Neural progenitor cell (in vitro differentiated cells): ENCODE measurements around the gene TADA1. TPM values are rescaled to one million over a fixed set of nuclear protein-coding genes. Genes with fewer than 3 reads are reported as not detected.

Source experiments
- DNase-seq: peaks from one replicate; pipeline ENCODE4 v3.0.0-alpha.2; 2016; ENCODE audit warnings: low spot score
- H2AFZ ChIP-seq: fragments of 200-600 bp; sonication (generic); replicated peaks from 2 replicates; pipeline ENCODE4 v1.6.1; 2016; ENCODE audit warnings: antibody characterized with exemption
- H3F3A ChIP-seq: fragments of 200-600 bp; sonication (generic); 2 replicates; pipeline ENCODE4 v1.6.1; 2016; ENCODE audit warnings: antibody characterized with exemption, low read depth
- H3K27ac ChIP-seq: fragments of 200-600 bp; sonication (generic); 2 replicates; pipeline ENCODE4 v1.5.1; 2016; ENCODE audit warnings: mild to moderate bottlenecking
- H3K27me3 ChIP-seq: fragments of 200-600 bp; sonication (generic); 2 replicates; pipeline ENCODE4 v1.6.1; 2016; ENCODE audit warnings: mild to moderate bottlenecking, moderate library complexity
- H3K36me3 ChIP-seq: fragments of 200-600 bp; sonication (generic); 2 replicates; pipeline ENCODE4 v1.5.1; 2016
- H3K4me1 ChIP-seq: fragments of 200-600 bp; sonication (generic); 2 replicates; pipeline ENCODE4 v1.6.1; 2016; ENCODE audit warnings: mixed run types
- H3K4me2 ChIP-seq: fragments of 200-600 bp; sonication (generic); 2 replicates; pipeline ENCODE4 v1.6.1; 2016
- H3K4me3 ChIP-seq: fragments of 200-600 bp; sonication (generic); 2 replicates; pipeline ENCODE4 v1.5.1; 2016
- H3K79me2 ChIP-seq: fragments of 200-600 bp; sonication (generic); 2 replicates; pipeline ENCODE4 v1.6.1; 2016; ENCODE audit warnings: low read depth
- H3K9ac ChIP-seq: fragments of 200-600 bp; sonication (generic); 2 replicates; pipeline ENCODE4 v1.6.1; 2016
- H3K9me3 ChIP-seq: fragments of 200-600 bp; sonication (generic); 2 replicates; pipeline ENCODE4 v1.5.1; 2016; ENCODE audit warnings: low read depth
- H4K20me1 ChIP-seq: fragments of 200-600 bp; sonication (generic); 2 replicates; pipeline ENCODE4 v1.6.1; 2016; ENCODE audit warnings: low read depth
- H3K27ac Mint-ChIP-seq: 3 replicates; pipeline ENCODE4 v1.8.0; 2021; ENCODE audit warnings: mixed read lengths
- H3K27me3 Mint-ChIP-seq: 2 replicates; pipeline ENCODE4 v1.8.0; 2022; ENCODE audit warnings: low read depth, mild to moderate bottlenecking, inconsistent platforms, moderate library complexity, mixed read lengths; ENCODE audit not compliant: insufficient read depth
- H3K36me3 Mint-ChIP-seq: 3 replicates; pipeline ENCODE4 v1.8.0; 2021; ENCODE audit warnings: mixed read lengths
- H3K4me1 Mint-ChIP-seq: 3 replicates; pipeline ENCODE4 v1.8.0; 2021; ENCODE audit warnings: mixed read lengths
- H3K4me3 Mint-ChIP-seq: 3 replicates; pipeline ENCODE4 v1.8.0; 2021; ENCODE audit warnings: mild to moderate bottlenecking, moderate library complexity, mixed read lengths
- H3K9me3 Mint-ChIP-seq: 3 replicates; pipeline ENCODE4 v1.8.0; 2020; ENCODE audit warnings: mixed read lengths
- EZH2 ChIP-seq: fragments of 200-600 bp; sonication (generic); IDR thresholded peaks from 2 replicates; pipeline ENCODE4 v1.6.1; 2017; ENCODE audit warnings: antibody characterized with exemption, mild to moderate bottlenecking, moderate library complexity
- EZH2phosphoT487 ChIP-seq: fragments of 200-600 bp; sonication (generic); IDR thresholded peaks from 2 replicates; pipeline ENCODE4 v1.6.1; 2017; ENCODE audit warnings: antibody characterized with exemption
- total RNA-seq: library from RNA; depleted of rRNA; stranded (reverse); fragments of >200 nt; gene quantifications from 2 replicates; pipeline ENCODE4 v1.2.3, GENCODE V29; 2015; ENCODE audit warnings: low replicate concordance
- TF ChIP-seq, protein P1 (sequence below): fragments of 200-600 bp; sonication (generic); IDR thresholded peaks from 2 replicates; pipeline ENCODE4 v1.5.1; 2017; ENCODE audit warnings: antibody characterized with exemption, mild to moderate bottlenecking

Gene TADA1
- total RNA-seq, 1 donor from 2014 or later = 54.4 TPM

DNA sequence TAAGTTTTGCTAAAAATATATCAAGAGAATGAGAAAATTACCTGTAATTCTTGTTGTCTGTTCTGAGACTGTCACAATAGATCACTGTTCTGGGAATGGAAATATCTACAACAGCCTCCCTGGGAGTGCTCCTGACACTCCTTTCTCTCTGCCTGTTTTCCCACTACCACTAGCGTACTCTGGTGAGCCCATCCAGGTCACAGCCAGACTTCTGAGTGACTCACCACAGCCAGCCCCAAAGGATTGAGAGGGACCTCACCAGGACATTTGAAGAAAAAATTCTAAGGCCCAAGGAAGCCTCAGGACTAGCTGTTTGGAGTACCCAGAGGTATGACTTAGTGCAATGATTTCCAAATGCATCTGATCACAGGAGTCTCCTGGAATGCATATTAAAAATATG is 39.0 kb upstream of the TADA1 start:
- TF ChIP-seq, protein P1, sequence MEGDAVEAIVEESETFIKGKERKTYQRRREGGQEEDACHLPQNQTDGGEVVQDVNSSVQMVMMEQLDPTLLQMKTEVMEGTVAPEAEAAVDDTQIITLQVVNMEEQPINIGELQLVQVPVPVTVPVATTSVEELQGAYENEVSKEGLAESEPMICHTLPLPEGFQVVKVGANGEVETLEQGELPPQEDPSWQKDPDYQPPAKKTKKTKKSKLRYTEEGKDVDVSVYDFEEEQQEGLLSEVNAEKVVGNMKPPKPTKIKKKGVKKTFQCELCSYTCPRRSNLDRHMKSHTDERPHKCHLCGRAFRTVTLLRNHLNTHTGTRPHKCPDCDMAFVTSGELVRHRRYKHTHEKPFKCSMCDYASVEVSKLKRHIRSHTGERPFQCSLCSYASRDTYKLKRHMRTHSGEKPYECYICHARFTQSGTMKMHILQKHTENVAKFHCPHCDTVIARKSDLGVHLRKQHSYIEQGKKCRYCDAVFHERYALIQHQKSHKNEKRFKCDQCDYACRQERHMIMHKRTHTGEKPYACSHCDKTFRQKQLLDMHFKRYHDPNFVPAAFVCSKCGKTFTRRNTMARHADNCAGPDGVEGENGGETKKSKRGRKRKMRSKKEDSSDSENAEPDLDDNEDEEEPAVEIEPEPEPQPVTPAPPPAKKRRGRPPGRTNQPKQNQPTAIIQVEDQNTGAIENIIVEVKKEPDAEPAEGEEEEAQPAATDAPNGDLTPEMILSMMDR = no peak
- TF ChIP-seq EZH2phosphoT487 (no peak), EZH2 (no peak)
- DNase-seq = no peak
- H3K9me3 Mint-ChIP-seq = peaks cover 24% of the 10 kb centered on the region
- Histone ChIP-seq H3K27me3 (peaks cover 19% of the 10 kb centered on the region), H4K20me1 (no peaks in the 10 kb centered on the region), H2AFZ (no peak overlapping the region), H3K27ac (no peak overlapping the region), H3K4me2 (no peak overlapping the region), H3K9ac (no peak overlapping the region), H3K9me3 (peaks cover 17% of the 10 kb centered on the region), H3K79me2 (no peaks in the 10 kb centered on the region), H3F3A (no peaks in the 10 kb centered on the region), H3K4me3 (no peak overlapping the region), H3K4me1 (peaks cover 6% of the 10 kb centered on the region), H3K36me3 (peaks cover 16% of the 10 kb centered on the region)
- H3K4me3 Mint-ChIP-seq = no peak overlapping the region
- no peak overlapping the region for H3K27ac Mint-ChIP-seq
- H3K36me3 Mint-ChIP-seq = peaks cover 81% of the 10 kb centered on the region
- peaks cover 14% of the 10 kb centered on the region for H3K27me3 Mint-ChIP-seq
- H3K4me1 Mint-ChIP-seq = peaks cover 5% of the 10 kb centered on the region

DNA sequence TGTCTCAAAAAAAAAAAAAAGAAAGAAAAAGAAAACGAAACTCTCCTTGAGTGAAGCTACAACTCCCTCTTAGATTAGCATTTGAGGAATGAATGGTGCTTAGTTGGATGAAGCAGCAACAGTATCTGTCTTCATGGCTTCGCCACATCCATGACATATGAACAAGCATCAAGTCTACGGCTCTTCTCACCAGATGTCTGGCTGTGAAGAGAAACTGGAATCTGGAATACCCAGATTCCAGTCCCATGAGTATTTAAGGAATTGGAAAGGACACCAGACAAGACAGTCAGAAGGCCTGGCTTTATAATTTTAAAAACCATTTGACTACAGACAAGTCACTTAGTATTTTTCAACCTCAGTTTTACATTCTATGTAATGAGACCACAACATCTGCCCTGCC is 38.0 kb upstream of the TADA1 start:
- no peaks in the 10 kb centered on the region for H3F3A ChIP-seq

DNA sequence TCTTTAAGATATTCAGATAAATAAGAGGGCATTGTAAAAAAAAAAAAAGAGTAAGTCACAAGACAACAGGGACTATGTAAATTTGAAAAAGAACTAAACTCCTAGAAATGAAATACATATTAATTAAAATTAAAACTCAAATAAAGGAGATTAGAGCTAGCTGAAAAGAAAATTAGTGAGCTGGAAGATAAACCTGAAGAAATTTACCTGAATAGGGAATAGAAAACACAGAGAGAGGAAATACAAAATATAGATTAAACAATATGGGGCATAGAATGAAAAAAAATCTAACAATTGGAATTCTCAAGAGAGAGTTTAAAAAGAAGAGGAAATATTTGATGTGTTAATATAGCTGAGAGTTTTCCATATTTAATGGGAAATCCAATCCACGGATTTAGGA is 35.6 kb upstream of the TADA1 start:
- H3K9ac ChIP-seq = no peak overlapping the region
- TF ChIP-seq EZH2phosphoT487 (no peak), EZH2 (no peak)
- TF ChIP-seq, protein P1 = no peak
- peaks cover 12% of the 10 kb centered on the region for H3K36me3 ChIP-seq
- Mint-ChIP-seq H3K27me3 (peaks cover 8% of the 10 kb centered on the region), H3K27ac (no peak overlapping the region), H3K9me3 (peaks cover 21% of the 10 kb centered on the region), H3K36me3 (peaks cover 63% of the 10 kb centered on the region), H3K4me3 (no peak overlapping the region), H3K4me1 (peaks cover 5% of the 10 kb centered on the region)
- H3K4me2 ChIP-seq = no peak overlapping the region
- H3K9me3 ChIP-seq = peaks cover 17% of the 10 kb centered on the region
- H2AFZ ChIP-seq = no peak overlapping the region
- peaks cover 6% of the 10 kb centered on the region for H3K4me1 ChIP-seq
- H3K27ac ChIP-seq = no peak overlapping the region
- no peaks in the 10 kb centered on the region for H4K20me1 ChIP-seq
- H3K4me3 ChIP-seq = no peak overlapping the region
- no peaks in the 10 kb centered on the region for H3K27me3 ChIP-seq
- no peaks in the 10 kb centered on the region for H3F3A ChIP-seq
- no peaks in the 10 kb centered on the region for H3K79me2 ChIP-seq
- DNase-seq = no peak

More for the DNA sequence above, 38.0 kb upstream of the TADA1 start:
- Mint-ChIP-seq H3K4me3 (no peak overlapping the region), H3K4me1 (peaks cover 5% of the 10 kb centered on the region), H3K36me3 (peaks cover 71% of the 10 kb centered on the region), H3K9me3 (peaks cover 21% of the 10 kb centered on the region), H3K27ac (no peak overlapping the region), H3K27me3 (peaks cover 9% of the 10 kb centered on the region)
- no peaks in the 10 kb centered on the region for H3K79me2 ChIP-seq
- no peaks in the 10 kb centered on the region for H4K20me1 ChIP-seq
- TF ChIP-seq, protein P1 = no peak
- no peak for TF ChIP-seq EZH2
- peaks cover 10% of the 10 kb centered on the region for H3K27me3 ChIP-seq
- H3K4me1 ChIP-seq = peaks cover 6% of the 10 kb centered on the region
- peaks cover 16% of the 10 kb centered on the region for H3K36me3 ChIP-seq
- no peak overlapping the region for H3K27ac ChIP-seq
- no peak overlapping the region for H3K4me2 ChIP-seq
- no peak for DNase-seq
- no peak overlapping the region for H2AFZ ChIP-seq
- H3K9me3 ChIP-seq = peaks cover 17% of the 10 kb centered on the region
- no peak overlapping the region for H3K4me3 ChIP-seq
- H3K9ac ChIP-seq = no peak overlapping the region
